Caco-2 (cell line): ENCODE results near the gene CYP2D6. TPM values are rescaled to one million over a fixed set of nuclear protein-coding genes. Genes with fewer than 3 reads are reported as not detected.
"Not testable (repeated sequence)": the region's sequence is repeated elsewhere in the genome, so short reads cannot be mapped to it uniquely, and the experiment has no call there.

ENCODE experiments used
- BruUV-seq: library from RNA; stranded (reverse); fragments of 400-500 nt; replicated peaks from 2 replicates; lab custom pipeline; 2021; lab: Mats Ljungman, UMichigan
- CTCF ChIA-PET: fragments of 300-600 bp; sonication (Branson Sonifier 250); formaldehyde crosslinking; loops from one replicate; lab custom pipeline; 2022; ENCODE audit warnings: antibody characterized with exemption; lab: Charles Lee
- POLR2A ChIA-PET: fragments of 300-600 bp; sonication (Branson Sonifier 250); formaldehyde crosslinking; loops from one replicate; lab custom pipeline; 2022; ENCODE audit warnings: antibody characterized with exemption; lab: Charles Lee
- DNase-seq, 2 experiments: peaks; one replicate each; pipeline versions ENCODE4 v3.0.0 to v3.0.0-alpha.2; 2020 to 2022
- H3K27me3 ChIP-seq: replicated peaks from 2 replicates; pipeline ENCODE4 v1.6.0; 2011; ENCODE audit warnings: low read length; ENCODE audit not compliant: control insufficient read depth, insufficient read depth
- H3K36me3 ChIP-seq: 2 replicates; pipeline ENCODE4 v1.5.1; 2011; ENCODE audit warnings: low read length; ENCODE audit not compliant: control insufficient read depth, insufficient read depth
- H3K4me1 ChIP-seq: fragments of 250-450 bp; sonication (Bioruptor Pico); 2 replicates; pipeline ENCODE4 v1.5.1; 2020; ENCODE audit warnings: mild to moderate bottlenecking
- H3K4me3 ChIP-seq: 2 replicates; pipeline ENCODE4 v1.5.1; 2011; ENCODE audit warnings: low read depth, mild to moderate bottlenecking, control low read depth, low read length
- H3K9me3 ChIP-seq: fragments of 250-450 bp; sonication (Bioruptor Pico); 2 replicates; pipeline ENCODE4 v1.5.1; 2020; ENCODE audit warnings: mild to moderate bottlenecking, moderate library complexity
- H3K27ac Mint-ChIP-seq: one replicate; pipeline ENCODE4 v1.8.0; 2022; ENCODE audit warnings: mixed read lengths; ENCODE audit not compliant: unreplicated experiment
- H3K27me3 Mint-ChIP-seq: one replicate; pipeline ENCODE4 v1.8.0; 2022; ENCODE audit warnings: mixed read lengths; ENCODE audit not compliant: insufficient read depth, unreplicated experiment
- H3K36me3 Mint-ChIP-seq: one replicate; pipeline ENCODE4 v1.8.0; 2022; ENCODE audit warnings: mild to moderate bottlenecking, mixed read lengths; ENCODE audit not compliant: insufficient read depth, unreplicated experiment
- H3K4me1 Mint-ChIP-seq: one replicate; pipeline ENCODE4 v1.8.0; 2022; ENCODE audit warnings: low read depth, mixed read lengths; ENCODE audit not compliant: unreplicated experiment
- H3K4me3 Mint-ChIP-seq: one replicate; pipeline ENCODE4 v1.8.0; 2022; ENCODE audit warnings: mild to moderate bottlenecking, moderate library complexity, mixed read lengths; ENCODE audit not compliant: unreplicated experiment
- H3K9me3 Mint-ChIP-seq: one replicate; pipeline ENCODE4 v1.8.0; 2022; ENCODE audit warnings: mixed read lengths; ENCODE audit not compliant: unreplicated experiment
- intact Hi-C: fragments of 100-400 bp; cut with micrococcal nuclease; formaldehyde crosslinking; loops from one replicate; pipeline ENCODE4 v1.10.0; 2022; ENCODE audit not compliant: unreplicated experiment
- total RNA-seq: library from RNA; stranded (reverse); gene quantifications from 2 replicates; pipeline ENCODE4 v1.2.3, GENCODE V29; 2022
- TF ChIP-seq, protein P1 (sequence below), 2 experiments: fragments of 200-600 bp in 1 of 2; IDR thresholded peaks; 1 replicate in 1 of 2; 2 replicates in 1 of 2; pipeline versions ENCODE4 v1.5.1 to v1.8.0; 2011 to 2022; ENCODE audit warnings: antibody characterized with exemption in 1 of 2, control low read depth in 1 of 2, inconsistent platforms in 1 of 2, low read depth in 1 of 2, low read length in 1 of 2, mild to moderate bottlenecking in 1 of 2, moderate library complexity in 1 of 2; ENCODE audit not compliant: insufficient read depth in 1 of 2, severe bottlenecking in 1 of 2, unreplicated experiment in 1 of 2

Gene CYP2D6
- total RNA-seq, 1 experiment from 2014 or later = 1.7 TPM

DNA sequence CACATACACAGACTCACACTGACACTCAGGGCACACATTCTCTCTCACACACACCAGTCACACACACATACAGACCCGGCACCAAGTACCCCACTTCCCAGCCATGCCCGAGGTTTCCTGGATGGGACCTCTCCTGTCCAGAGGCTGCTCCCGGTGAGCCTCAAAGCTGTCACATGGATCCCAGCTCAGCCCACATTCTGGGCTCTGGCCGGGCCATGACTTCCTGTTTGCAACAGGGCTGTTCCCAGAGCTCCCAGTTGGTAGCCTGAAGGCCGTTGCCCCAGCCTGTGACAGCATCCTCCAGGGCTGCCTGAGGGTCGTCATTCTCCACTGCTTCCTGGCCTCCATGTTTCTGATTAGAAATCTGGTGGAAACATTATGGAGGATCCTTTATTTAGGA lies 14.6 kb upstream of the CYP2D6 start:
- Histone ChIP-seq H3K4me3 (no peak overlapping the region), H3K36me3 (no peaks in the 10 kb centered on the region), H3K9me3 (no peaks in the 10 kb centered on the region), H3K27me3 (no peaks in the 10 kb centered on the region), H3K4me1 (no peaks in the 10 kb centered on the region)
- ChIA-PET POLR2A (no interaction called here), CTCF (no interaction called here)
- H3K4me1 Mint-ChIP-seq = no peaks in the 10 kb centered on the region
- DNase-seq = no peak
- no peak overlapping the region for H3K4me3 Mint-ChIP-seq
- H3K36me3 Mint-ChIP-seq = peaks cover 24% of the 10 kb centered on the region
- BruUV-seq = no TSS peak
- no peaks in the 10 kb centered on the region for H3K9me3 Mint-ChIP-seq
- no peaks in the 10 kb centered on the region for H3K27me3 Mint-ChIP-seq
- TF ChIP-seq, protein P1, sequence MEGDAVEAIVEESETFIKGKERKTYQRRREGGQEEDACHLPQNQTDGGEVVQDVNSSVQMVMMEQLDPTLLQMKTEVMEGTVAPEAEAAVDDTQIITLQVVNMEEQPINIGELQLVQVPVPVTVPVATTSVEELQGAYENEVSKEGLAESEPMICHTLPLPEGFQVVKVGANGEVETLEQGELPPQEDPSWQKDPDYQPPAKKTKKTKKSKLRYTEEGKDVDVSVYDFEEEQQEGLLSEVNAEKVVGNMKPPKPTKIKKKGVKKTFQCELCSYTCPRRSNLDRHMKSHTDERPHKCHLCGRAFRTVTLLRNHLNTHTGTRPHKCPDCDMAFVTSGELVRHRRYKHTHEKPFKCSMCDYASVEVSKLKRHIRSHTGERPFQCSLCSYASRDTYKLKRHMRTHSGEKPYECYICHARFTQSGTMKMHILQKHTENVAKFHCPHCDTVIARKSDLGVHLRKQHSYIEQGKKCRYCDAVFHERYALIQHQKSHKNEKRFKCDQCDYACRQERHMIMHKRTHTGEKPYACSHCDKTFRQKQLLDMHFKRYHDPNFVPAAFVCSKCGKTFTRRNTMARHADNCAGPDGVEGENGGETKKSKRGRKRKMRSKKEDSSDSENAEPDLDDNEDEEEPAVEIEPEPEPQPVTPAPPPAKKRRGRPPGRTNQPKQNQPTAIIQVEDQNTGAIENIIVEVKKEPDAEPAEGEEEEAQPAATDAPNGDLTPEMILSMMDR (IDR thresholded peaks at IDR 0.05; ENCODE audit: insufficient read depth in 1 of 2, low read depth in 1 of 2, low read length in 1 of 2, severe bottlenecking in 1 of 2, unreplicated experiment in 1 of 2) = no peak
- intact Hi-C loops = no loop called here
- H3K27ac Mint-ChIP-seq = no peak overlapping the region

DNA sequence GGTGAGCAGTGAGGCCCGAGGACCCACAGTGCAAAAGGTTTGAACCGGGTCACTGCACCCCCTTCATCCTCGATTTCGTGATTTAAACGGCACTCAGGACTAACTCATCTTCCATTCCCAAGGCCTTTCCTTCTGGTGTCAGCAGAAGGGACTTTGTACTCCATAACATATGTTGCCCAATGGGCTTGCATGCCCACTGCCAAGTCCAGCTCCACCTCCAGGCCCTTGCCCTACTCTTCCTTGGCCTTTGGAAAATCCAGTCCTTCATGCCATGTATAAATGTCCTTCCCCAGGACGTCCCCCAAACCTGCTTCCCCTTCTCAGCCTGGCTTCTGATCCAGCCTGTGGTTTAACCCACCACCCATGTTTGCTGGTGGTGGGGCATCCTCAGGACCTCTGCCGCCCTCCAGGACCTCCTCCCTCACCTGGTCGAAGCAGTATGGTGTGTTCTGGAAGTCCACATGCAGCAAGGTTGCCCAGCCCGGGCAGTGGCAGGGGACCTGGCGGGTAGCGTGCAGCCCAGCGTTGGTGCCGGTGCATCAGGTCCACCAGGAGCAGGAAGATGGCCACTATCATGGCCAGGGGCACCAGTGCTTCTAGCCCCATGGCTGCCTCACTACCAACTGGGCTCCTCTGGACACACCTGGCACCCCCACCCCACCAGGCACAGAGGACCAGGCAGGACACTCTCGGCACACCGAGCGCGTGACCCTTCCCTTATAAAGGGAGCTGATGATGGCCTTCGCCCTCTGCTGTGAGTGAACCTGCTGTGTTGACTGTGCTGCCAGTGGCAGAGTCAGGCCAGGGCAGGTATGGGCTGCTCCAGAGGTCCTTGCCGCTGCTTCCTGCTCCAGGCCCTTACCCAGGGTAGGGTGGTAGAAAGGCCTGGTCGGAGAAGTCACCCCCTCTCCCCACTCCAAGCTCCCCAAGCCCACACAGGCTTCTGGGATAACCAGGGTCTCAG lies 13.5 kb upstream of the CYP2D6 start:
- BruUV-seq, intact Hi-C loops: not testable (repeated sequence)
- POLR2A ChIA-PET = interaction anchor here (0.7 kb wide), 1 partner anchor 279 kb away, joined by 9 read pairs; no protein-coding TSS in a partner anchor

DNA sequence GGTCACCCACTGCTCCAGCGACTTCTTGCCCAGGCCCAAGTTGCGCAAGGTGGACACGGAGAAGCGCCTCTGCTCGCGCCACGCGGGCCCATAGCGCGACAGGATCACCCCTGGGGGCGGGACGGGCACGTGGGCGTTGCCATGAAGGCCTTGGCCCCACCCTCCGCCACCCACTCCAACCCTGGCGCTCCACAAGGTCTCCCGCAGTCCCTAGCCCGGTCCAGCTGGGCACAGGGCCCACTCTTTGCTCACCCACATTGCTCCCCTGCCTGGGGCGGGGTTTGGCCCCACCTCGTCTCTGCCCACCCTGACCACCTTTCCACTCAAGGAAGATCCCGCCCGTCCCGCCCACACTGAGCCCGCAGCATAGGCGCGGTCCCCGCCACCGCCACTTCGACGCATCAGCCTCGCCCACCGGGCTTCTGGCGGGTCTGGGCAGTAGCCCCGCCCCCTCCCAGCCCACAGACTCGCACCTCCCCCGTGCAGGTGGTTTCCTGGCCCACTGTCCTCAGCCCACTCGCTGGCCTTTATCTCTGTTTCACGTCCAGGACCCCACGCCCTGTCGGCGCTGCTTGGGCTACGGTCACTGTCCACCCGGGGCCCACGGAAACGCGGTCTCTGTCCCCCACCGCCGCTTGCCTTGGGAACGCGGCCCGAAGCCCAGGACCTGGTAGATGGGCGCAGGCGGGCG lies 12.3 kb upstream of the CYP2D6 start:
- Mint-ChIP-seq H3K4me1 (no peaks in the 10 kb centered on the region), H3K27me3 (no peaks in the 10 kb centered on the region), H3K27ac (no peak overlapping the region), H3K36me3 (peaks cover 17% of the 10 kb centered on the region), H3K9me3 (no peaks in the 10 kb centered on the region), H3K4me3 (no peak overlapping the region)
- Histone ChIP-seq H3K4me3 (no peak overlapping the region), H3K9me3 (no peaks in the 10 kb centered on the region), H3K27me3 (no peaks in the 10 kb centered on the region), H3K36me3 (no peaks in the 10 kb centered on the region), H3K4me1 (no peaks in the 10 kb centered on the region)
- DNase-seq = no peak
- BruUV-seq = no TSS peak
- TF ChIP-seq, protein P1 (IDR thresholded peaks at IDR 0.05; ENCODE audit: insufficient read depth in 1 of 2, low read depth in 1 of 2, low read length in 1 of 2, severe bottlenecking in 1 of 2, unreplicated experiment in 1 of 2) = no peak
- intact Hi-C loops = no loop called here
- ChIA-PET POLR2A (interaction anchor here (0.7 kb wide), 1 partner anchor 280 kb away, joined by 9 read pairs; no protein-coding TSS in a partner anchor), CTCF (no interaction called here)

More for the DNA sequence above, 13.5 kb upstream of the CYP2D6 start:
- DNase-seq, H3K27me3 Mint-ChIP-seq, H3K4me3 Mint-ChIP-seq, H3K4me3 ChIP-seq, H3K9me3 Mint-ChIP-seq, H3K36me3 ChIP-seq, H3K4me1 Mint-ChIP-seq, H3K9me3 ChIP-seq, H3K4me1 ChIP-seq, H3K27me3 ChIP-seq, CTCF ChIA-PET, H3K27ac Mint-ChIP-seq: not testable (repeated sequence)
- H3K36me3 Mint-ChIP-seq = peaks cover 17% of the 10 kb centered on the region

DNA sequence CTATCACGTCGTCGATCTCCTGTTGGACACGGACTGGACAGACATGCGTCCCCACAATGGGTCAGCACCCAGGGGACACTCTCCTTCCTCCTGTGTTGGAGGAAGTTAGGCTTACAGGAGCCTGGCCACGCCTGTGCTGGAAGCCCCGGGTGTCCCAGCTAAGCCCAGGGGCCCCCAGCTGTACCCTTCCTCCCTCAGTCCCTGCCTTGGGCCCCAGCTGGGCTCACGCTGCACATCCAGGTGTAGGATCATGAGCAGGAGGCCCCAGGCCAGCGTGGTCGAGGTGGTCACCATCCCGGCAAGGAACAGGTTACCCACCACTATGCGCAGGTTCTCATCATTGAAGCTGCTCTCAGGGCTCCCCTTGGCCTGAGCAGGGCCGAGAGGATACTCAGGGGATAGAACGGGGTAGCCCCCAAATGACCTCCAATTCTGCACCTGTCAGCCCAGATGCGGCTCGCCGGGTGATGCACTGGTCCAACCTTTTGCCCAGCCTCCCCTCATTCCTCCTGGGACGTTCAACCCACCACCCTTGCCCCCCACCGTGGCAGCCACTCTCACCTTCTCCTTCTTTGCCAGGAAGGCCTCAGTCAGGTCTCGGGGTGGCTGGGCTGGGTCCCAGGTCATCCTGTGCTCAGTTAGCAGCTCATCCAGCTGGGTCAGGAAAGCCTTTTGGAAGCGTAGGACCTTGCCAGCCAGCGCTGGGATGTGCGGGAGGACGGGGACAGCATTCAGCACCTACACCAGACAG lies 10.9 kb upstream of the CYP2D6 start:
- H3K36me3 ChIP-seq, H3K4me1 ChIP-seq, H3K27ac Mint-ChIP-seq, H3K4me1 Mint-ChIP-seq, BruUV-seq, H3K9me3 ChIP-seq, H3K27me3 ChIP-seq, DNase-seq, POLR2A ChIA-PET, H3K27me3 Mint-ChIP-seq, intact Hi-C loops, CTCF ChIA-PET, H3K4me3 ChIP-seq, H3K4me3 Mint-ChIP-seq, H3K9me3 Mint-ChIP-seq: not testable (repeated sequence)
- H3K36me3 Mint-ChIP-seq = peaks cover 17% of the 10 kb centered on the region

DNA sequence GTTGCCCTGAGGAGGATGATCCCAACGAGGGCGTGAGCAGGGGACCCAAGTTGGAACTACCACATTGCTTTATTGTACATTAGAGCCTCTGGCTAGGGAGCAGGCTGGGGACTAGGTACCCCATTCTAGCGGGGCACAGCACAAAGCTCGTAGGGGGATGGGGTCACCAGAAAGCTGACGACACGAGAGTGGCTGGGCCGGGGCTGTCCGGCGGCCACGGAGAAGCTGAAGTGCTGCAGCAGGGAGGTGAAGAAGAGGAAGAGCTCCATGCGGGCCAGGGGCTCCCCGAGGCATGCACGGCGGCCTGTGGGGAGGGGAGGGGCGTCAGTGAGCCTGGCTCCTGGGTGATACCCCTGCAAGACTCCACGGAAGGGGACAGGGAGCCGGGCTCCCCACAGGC lies 9.5 kb upstream of the CYP2D6 start:
- H3K4me1 ChIP-seq, intact Hi-C loops, DNase-seq, H3K27me3 ChIP-seq, H3K36me3 ChIP-seq, CTCF ChIA-PET, H3K4me3 ChIP-seq, BruUV-seq, H3K9me3 ChIP-seq, H3K27ac Mint-ChIP-seq, H3K4me3 Mint-ChIP-seq, POLR2A ChIA-PET, H3K9me3 Mint-ChIP-seq, H3K27me3 Mint-ChIP-seq, H3K4me1 Mint-ChIP-seq: not testable (repeated sequence)
- peaks cover 15% of the 10 kb centered on the region for H3K36me3 Mint-ChIP-seq
